Peyer's patch (tissue), 4 donors: ENCODE data around the gene LLCFC1.

Source experiments
- CTCF ChIP-seq, 6 experiments: fragments of 450-650 bp in 4 of 6; fragments of 200-600 bp in 2 of 6; sonication (generic) in 1 of 6; IDR thresholded peaks; one replicate each; pipeline ENCODE4 v1.5.1; 2017 to 2019; ENCODE audit warnings: antibody characterized with exemption in 6 of 6, mild to moderate bottlenecking in 3 of 6, moderate library complexity in 1 of 6
- POLR2A ChIP-seq, 2 donors: fragments of 450-650 bp; IDR thresholded peaks; one replicate each; pipeline ENCODE4 v1.5.1; 2017; ENCODE audit warnings: antibody characterized with exemption in 2 of 2, mild to moderate bottlenecking in 2 of 2, moderate library complexity in 2 of 2

DNA sequence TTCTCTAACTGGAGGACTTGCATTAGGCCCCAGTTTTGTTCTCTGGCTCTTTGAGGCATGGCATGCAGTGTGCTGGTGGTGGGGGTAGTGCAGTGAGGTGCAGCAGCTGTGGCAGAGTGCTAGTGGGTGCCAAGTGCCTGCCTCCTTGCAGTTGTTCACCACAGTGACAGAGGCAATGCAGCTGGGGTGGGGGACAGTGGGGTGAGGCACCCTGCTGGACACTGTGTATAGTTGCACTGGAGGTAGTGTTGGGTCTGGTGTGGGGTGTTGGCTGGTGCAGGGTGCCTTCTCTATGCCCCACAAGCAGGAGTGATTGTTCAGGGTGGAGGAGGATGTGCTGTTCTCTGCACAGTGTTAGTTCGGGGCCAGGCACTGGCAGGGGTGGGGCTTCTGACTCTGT lies 44.5 kb downstream of the LLCFC1 start:
- TF ChIP-seq CTCF (IDR thresholded peaks at IDR 0.05) (no peak), POLR2A (IDR thresholded peaks at IDR 0.05) (no peak)
